Measurements from ENCODE around the gene TF.
"Not testable (repeated sequence)": the region's sequence is repeated elsewhere in the genome, so short reads cannot be mapped to it uniquely, and the experiment has no call there.

The TF gene

DNA sequence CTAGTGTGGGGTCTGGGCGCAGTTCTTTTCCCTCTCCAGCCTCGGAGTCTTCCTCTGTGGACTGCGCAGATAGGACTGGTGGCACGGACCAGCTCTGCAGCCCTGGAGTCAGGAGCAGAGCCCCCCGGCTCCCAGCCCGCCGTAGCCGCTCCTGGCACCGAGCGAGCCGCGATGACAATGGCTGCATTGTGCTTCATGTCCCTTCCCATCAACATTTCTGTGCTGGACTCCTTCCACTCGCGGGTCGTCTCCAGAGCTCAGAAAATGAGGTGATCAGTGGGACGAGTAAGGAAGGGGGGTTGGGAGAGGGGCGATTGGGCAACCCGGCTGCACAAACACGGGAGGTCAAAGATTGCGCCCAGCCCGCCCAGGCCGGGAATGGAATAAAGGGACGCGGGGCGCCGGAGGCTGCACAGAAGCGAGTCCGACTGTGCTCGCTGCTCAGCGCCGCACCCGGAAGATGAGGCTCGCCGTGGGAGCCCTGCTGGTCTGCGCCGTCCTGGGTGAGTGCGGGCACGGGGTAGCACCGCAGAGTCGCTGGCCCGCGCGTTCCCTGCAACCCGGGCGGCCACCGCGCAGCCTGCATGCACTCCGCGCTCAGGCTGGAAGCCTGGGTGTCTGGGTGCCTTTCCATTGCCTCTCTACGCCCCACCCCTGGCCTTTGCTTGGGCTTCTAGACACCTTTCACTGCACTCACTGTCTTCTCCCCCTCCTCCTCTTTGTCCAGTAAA is at the start of gene TF:
TSS of gene TF (plus strand) at position 413 of the 731 bp plus-strand sequence. CDS start at position 461, 48 bp downstream.
- DNase-seq (ENCODE audit: low spot score): no peak

- no peak for DNase-seq (ENCODE audit: low spot score)
These were observed 48.2 kb upstream of the TF start for GRCh38 chr3:133697960-133698359.

DNA sequence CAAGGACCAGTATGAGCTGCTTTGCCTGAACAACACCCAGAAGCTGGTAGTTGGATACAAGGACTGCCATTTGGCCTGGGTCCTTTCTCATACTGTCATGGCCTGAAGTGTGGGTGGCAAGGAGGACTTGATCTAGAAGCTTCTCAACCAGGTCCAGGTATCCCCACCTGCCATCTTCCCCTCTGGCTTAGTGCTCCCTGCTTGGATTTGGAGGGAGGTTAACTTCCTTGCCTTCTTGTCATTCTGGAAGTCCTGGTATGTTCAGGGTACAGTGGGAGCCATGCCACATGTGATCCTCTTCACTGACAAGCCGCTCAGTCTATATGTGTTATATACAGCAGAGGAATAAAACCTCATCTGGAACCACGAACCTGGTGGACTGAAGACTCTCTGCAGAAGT is 46.7 kb upstream of the TF start:
- no peak for DNase-seq (ENCODE audit: low spot score)

GRCh38 chr3:133699903-133700302 is 46.3 kb upstream of the TF start:
- no peak for DNase-seq (ENCODE audit: low spot score)

DNA sequence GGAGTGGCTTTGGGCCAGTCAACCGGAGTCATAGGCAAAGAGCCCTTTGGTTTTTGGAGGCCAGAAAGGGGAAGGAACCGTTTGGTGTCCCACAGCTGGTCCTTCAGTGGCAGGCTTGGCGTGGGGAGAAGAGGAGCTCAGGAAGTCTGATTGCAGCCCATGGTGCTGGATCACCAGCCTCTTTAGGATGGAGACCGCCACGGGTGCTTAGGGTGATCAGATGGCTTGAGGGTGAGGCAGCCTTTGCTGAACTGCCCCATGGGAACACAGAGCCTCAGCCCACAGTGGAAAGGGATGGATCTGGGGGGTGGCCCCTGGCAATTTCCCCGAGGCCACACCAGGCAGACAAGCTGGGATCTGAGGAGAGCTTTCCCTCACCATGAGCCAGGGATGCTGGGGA is 45.8 kb upstream of the TF start:
- DNase-seq (ENCODE audit: low spot score): no peak

- no peak for DNase-seq (ENCODE audit: low spot score)
These were observed 44.5 kb upstream of the TF start for GRCh38 chr3:133701435-133702358.

GRCh38 chr3:133703915-133704314 is 42.3 kb upstream of the TF start:
- DNase-seq (ENCODE audit: low spot score): no peak

- DNase-seq (ENCODE audit: low spot score): no peak
These were observed 40.2 kb upstream of the TF start for GRCh38 chr3:133706033-133706432.

- no peak for DNase-seq (ENCODE audit: low spot score)
These were observed 36.9 kb upstream of the TF start for GRCh38 chr3:133709139-133709750.

- DNase-seq (ENCODE audit: low spot score): no peak
These were observed 35.2 kb upstream of the TF start for GRCh38 chr3:133711013-133711412.

DNA sequence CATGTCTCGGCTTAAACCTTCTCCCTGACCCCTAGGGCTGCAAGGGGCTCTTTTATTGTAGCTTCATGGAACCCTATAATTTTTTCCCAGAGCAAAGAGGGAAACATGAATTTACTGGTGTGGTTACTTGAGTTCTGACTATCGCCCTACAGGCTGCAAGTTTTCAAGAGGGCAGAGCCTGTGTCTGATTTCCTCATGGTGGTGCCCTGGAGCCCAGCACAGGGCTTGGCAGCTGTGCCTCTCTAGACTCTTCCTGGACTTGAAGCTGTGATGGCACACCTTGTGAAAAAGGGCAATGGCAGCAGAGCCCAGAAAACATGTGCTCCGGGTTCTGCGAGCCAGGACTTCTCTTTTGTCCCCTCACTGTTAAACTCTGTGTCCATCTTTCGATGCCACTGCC is 34.2 kb upstream of the TF start:
- no peak for DNase-seq (ENCODE audit: low spot score)

- no peak for DNase-seq (ENCODE audit: low spot score)
These were observed 32.8 kb upstream of the TF start for GRCh38 chr3:133713347-133713746.

DNA sequence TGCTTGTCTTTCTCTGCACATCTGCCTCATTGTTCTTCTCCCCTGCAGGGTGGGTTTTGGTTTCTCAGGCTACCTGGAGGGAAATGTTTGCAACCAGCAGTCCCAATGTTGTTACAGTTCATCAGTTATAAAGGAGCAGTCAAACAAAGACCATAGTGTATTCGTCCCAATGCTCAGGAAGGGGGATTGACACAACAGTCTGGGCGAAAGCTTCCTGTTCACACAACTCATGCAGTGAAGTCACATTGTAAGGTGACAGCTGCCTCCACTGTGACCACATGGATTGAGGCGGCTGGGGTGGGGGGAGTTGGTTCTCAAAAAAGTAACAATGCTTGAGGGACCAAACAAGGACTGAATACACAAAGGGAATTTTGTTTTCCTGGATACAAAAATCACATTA is 28.8 kb upstream of the TF start:
- no peak for DNase-seq (ENCODE audit: low spot score)

- DNase-seq (ENCODE audit: low spot score): no peak
These were observed 23.3 kb upstream of the TF start for GRCh38 chr3:133722935-133723334.

- DNase-seq (ENCODE audit: low spot score): no peak
These were observed 15.2 kb upstream of the TF start for GRCh38 chr3:133730993-133731392.

DNA sequence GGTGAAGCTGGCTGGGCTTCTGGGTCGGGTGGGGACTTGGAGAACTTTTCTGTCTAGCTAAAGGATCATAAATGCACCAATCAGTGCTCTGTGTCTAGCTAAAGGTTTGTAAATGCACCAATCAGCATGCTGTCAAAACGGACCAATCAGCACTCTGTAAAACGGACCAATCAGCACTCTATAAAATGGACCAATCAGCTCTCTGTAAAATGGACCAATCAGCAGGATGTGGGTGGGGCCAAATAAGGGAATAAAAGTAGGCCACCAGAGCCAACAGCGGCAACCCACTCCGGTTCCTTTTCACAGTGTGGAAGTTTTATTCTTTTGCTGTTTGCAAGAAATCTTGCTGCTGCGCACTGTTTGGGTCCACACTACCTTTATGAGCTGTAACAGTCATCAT is 14.0 kb upstream of the TF start:
- DNase-seq (ENCODE audit: low spot score): not testable (repeated sequence)

DNA sequence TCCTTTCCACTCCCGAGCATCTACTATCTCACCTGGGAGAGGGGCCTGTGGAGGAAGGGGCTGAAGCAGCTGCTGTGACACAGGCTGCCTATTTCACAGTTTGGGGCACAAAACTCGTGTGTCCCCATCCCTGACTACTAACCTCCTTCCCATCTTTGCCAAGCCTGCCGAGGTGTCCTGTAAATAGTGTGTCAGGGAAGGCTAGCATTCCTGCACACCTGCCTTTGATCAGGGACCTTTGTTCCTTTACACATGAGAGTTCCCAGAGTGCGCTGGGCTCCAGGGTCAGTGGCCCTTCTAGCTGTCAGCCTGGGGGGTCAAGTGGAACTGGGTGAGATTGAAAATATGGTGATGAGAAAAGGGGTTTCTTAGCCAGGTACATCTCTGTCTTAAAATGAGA is 13.0 kb upstream of the TF start:
- DNase-seq (ENCODE audit: low spot score): no peak

DNA sequence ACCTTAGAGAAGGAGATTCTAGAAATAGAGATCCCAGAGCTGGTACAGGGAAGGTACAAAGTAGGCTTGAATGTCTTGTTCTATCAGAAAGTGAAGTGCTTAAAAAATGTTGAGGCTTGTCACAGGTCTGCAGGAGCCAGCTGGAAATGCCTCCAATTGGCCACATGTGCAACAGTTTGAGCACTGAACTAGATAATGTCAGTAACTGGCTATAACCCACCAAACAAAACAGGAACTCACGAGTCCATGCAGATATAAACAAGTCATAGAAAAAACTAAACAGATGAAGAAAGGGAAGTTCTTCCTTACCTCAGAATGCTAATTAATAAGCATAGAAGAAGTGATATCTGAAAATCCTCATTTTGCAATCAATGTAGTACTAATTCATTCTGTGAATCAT is 11.9 kb upstream of the TF start:
- no peak for DNase-seq (ENCODE audit: low spot score)

DNA sequence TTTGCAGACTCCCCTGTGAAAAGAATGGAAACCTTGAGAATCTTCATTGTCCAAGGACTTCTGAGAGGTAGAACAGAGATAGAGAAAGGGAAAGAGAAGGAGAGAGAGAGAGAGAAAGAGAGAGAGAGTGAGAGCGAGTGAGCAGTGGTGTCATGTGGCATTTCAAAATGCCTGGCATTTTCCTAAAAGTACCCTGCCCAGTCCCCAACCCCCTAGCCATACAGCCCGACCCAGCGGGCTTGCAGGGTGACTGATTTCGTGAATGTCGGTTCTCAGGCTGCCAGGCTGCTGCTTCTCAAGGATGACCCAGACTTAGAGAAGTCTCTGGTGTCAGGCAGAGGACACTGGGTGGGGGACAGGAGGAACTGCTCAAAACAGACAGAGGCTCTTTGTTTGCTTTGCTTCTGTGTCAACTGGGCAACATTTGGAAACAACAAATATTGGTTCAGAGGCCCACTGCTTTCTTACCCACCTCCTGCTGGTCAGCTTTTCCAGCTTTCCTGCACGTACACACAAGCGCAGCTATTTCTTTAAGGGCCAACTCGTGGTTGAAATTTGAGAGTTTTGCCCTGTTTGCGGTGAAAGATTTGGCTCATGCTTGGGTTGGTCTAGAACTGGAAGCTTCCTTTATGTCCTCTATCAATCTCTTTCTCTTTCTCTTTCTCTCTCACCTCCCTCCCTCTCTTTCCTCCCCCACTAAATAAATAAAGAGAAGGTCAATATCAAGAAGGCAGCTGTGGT is 3.7 kb upstream of the TF start:
- DNase-seq (ENCODE audit: low spot score): no peak

DNA sequence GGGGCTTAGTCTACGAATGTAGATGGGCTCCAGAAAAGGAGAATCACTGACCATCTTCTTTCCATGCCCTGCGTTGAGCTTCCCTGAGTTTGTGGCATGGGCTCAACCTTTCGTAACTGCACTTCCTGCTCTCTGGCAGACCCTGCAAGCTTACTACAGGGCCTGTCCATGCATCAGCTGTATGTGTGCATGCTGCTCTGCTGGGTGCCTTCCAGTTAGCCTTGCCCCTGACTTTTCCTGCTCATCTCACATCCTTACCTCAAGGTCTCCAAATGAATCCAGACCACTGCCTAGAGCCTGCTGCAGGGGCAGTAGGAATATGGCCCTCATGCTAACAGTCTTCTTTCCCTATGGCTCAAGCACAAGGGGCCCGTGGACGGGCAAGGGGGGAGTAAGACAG is 2.0 kb upstream of the TF start:
- DNase-seq (ENCODE audit: low spot score): no peak

DNA sequence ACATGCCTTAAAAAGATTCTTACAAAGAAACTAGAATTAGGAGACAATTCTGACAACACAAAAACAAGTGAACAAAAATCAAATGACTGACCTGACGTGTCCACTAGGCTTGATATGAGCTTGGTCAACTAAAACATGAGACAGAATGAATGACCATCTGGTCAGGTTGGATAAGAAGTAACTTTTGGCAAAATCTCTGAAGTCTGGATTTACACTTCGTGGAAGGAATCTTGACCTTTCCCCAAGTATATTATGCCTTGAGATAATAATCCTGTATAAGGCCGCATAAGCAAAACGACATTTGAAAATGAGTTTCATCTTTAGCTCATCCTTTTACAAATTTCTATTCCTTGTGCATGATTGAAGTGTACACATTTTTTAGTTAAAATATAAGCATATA is 1.1 kb upstream of the TF start:
- no peak for DNase-seq (ENCODE audit: low spot score)

- no peak for DNase-seq (ENCODE audit: low spot score)
These were observed 496 bp downstream of the TF start for GRCh38 chr3:133746712-133747066.
